Stimulated activated CD4-positive, alpha-beta T cell treated with anti-CD3 and anti-CD28 coated beads, TNF-alpha, amount 100 ng/mL, for 1 hour (primary cell): ENCODE data around the gene SLC2A4RG.

Experiments used
- DNase-seq, 3 donors: peaks; one replicate each; pipeline ENCODE4 v3.0.0-alpha.2; 2020; ENCODE audit warnings: low read depth in 3 of 3, low spot score in 1 of 3

The SLC2A4RG gene

GRCh38 chr20:63752411-63753101, 13.0 kb downstream of the SLC2A4RG start:
- DNase-seq: no peak

GRCh38 chr20:63753381-63753780, 13.8 kb downstream of the SLC2A4RG start:
- DNase-seq: no peak

- no peak for DNase-seq
These were observed 14.4 kb downstream of the SLC2A4RG start for GRCh38 chr20:63754008-63754407.

- DNase-seq: no peak
These were observed 16.5 kb downstream of the SLC2A4RG start for GRCh38 chr20:63755933-63756647.

GRCh38 chr20:63756648-63756991, 17.0 kb downstream of the SLC2A4RG start:
- no peak for DNase-seq

GRCh38 chr20:63758152-63758551, 18.6 kb downstream of the SLC2A4RG start:
- DNase-seq: no peak

- no peak for DNase-seq
These were observed 19.9 kb downstream of the SLC2A4RG start for GRCh38 chr20:63759377-63759901.

GRCh38 chr20:63765082-63765873, 25.7 kb downstream of the SLC2A4RG start:
- DNase-seq: no peak

- no peak for DNase-seq
These were observed 26.3 kb downstream of the SLC2A4RG start for GRCh38 chr20:63765902-63766301.

GRCh38 chr20:63766695-63767426, 27.3 kb downstream of the SLC2A4RG start:
- DNase-seq: no peak

- no peak for DNase-seq
These were observed 27.9 kb downstream of the SLC2A4RG start for GRCh38 chr20:63767456-63767855.

GRCh38 chr20:63767886-63768285, 28.3 kb downstream of the SLC2A4RG start:
- no peak for DNase-seq

GRCh38 chr20:63768591-63769515, 29.3 kb downstream of the SLC2A4RG start:
- no peak for DNase-seq

- no peak for DNase-seq
These were observed 30.4 kb downstream of the SLC2A4RG start for GRCh38 chr20:63769891-63770474.

- no peak for DNase-seq
These were observed 31.6 kb downstream of the SLC2A4RG start for GRCh38 chr20:63771046-63771707.

- DNase-seq: no peak
These were observed 33.4 kb downstream of the SLC2A4RG start for GRCh38 chr20:63772781-63773518.

GRCh38 chr20:63773571-63774241, 34.1 kb downstream of the SLC2A4RG start:
- DNase-seq: no peak

- no peak for DNase-seq
These were observed 34.7 kb downstream of the SLC2A4RG start for GRCh38 chr20:63774306-63774705.
